Measurements from ENCODE around the gene PNCK. TPM values are rescaled to one million over a fixed set of nuclear protein-coding genes. Genes with fewer than 3 reads are reported as not detected.

PNCK gene
- total and polyA plus RNA-seq, 7 experiments from 2014 or later: 0.35 to 1.1 (median 0.58) TPM; not detected in 4

GRCh38 chrX:153662266-153662665, 11.3 kb downstream of the PNCK start:
- no peaks in the 10 kb centered on the region for H3K4me1 ChIP-seq (ENCODE audit: control insufficient read depth in 2 of 2, insufficient read depth in 2 of 2, low read length in 2 of 2)
- ChIA-PET POLR2A (interaction anchor here (0.7 kb wide), 1 partner anchor 53 kb away, joined by 3 read pairs; no protein-coding TSS in a partner anchor), CTCF (interaction anchor here (0.6 to 1.7 kb wide), 6 partner anchors 53 to 747 kb away, joined by 3 to 6 read pairs (median 4); no protein-coding TSS in a partner anchor)
- no peak overlapping the region for H3K27ac Mint-ChIP-seq
- H3K4me3 Mint-ChIP-seq: peak overlapping the region in 9 of 10 donors; percentile 42 to 73 (median 55)
- no peak overlapping the region for H3K27ac ChIP-seq (ENCODE audit: low read depth, low read length)
- no peaks in the 10 kb centered on the region for H3K9me3 ChIP-seq (ENCODE audit: control insufficient read depth in 2 of 3, low read length in 3 of 3)
- no peak overlapping the region for H3K4me3 ChIP-seq (ENCODE audit: low read length)
- peaks cover 0 to 46% (median 6%) of the 10 kb centered on the region in 5 donors for H3K27me3 Mint-ChIP-seq
- no peaks in the 10 kb centered on the region for H3K36me3 Mint-ChIP-seq
- H3K4me1 Mint-ChIP-seq: peaks cover 0 to 6% (median 0%) of the 10 kb centered on the region in 7 donors
- no peaks in the 10 kb centered on the region for H3K27me3 ChIP-seq (ENCODE audit: control insufficient read depth in 2 of 2, insufficient read depth in 2 of 2, low read length in 2 of 2)
- DNase-seq (peak in 8 of 9 donors; percentile 26 to 58 (median 52)), ATAC-seq (no peak)
- intact Hi-C loops (cut with micrococcal nuclease): loop anchor here in 1 of 2 donors (1.0 kb wide), 3 partner anchors 52 to 703 kb away; no protein-coding TSS in a partner anchor
- H3K9me3 Mint-ChIP-seq: peaks cover 0 to 6% (median 0%) of the 10 kb centered on the region in 11 donors
- no peaks in the 10 kb centered on the region for H3K36me3 ChIP-seq (ENCODE audit: control insufficient read depth in 2 of 3, insufficient read depth in 3 of 3, low read length in 3 of 3)

- Mint-ChIP-seq H3K36me3 (no peaks in the 10 kb centered on the region), H3K9me3 (peaks cover 0 to 2% (median 0%) of the 10 kb centered on the region in 11 donors), H3K4me1 (peaks cover 0 to 6% (median 0%) of the 10 kb centered on the region in 7 donors), H3K27ac (no peak overlapping the region), H3K27me3 (peaks cover 0 to 32% (median 6%) of the 10 kb centered on the region in 5 donors), H3K4me3 (no peak overlapping the region)
- no peak for DNase-seq
- no peaks in the 10 kb centered on the region for H3K27me3 ChIP-seq (ENCODE audit: control insufficient read depth in 2 of 2, insufficient read depth in 2 of 2, low read length in 2 of 2)
- H3K4me1 ChIP-seq (ENCODE audit: control insufficient read depth in 2 of 2, insufficient read depth in 2 of 2, low read length in 2 of 2): no peaks in the 10 kb centered on the region
- no peak overlapping the region for H3K4me3 ChIP-seq (ENCODE audit: low read length)
- no peaks in the 10 kb centered on the region for H3K9me3 ChIP-seq (ENCODE audit: control insufficient read depth in 2 of 3, low read length in 3 of 3)
- ChIA-PET CTCF (interaction anchor here (2.1 kb wide), 1 partner anchor 50 kb away, joined by 6 read pairs; no protein-coding TSS in a partner anchor), POLR2A (no interaction called here)
- ATAC-seq: no peak
- H3K36me3 ChIP-seq (ENCODE audit: control insufficient read depth in 2 of 3, insufficient read depth in 3 of 3, low read length in 3 of 3): no peaks in the 10 kb centered on the region
- intact Hi-C loops (cut with micrococcal nuclease): no loop called here
- H3K27ac ChIP-seq (ENCODE audit: low read depth, low read length): no peak overlapping the region
Observed at GRCh38 chrX:153659268-153659667, 14.3 kb downstream of the PNCK start.

GRCh38 chrX:153657161-153657560, 16.5 kb downstream of the PNCK start:
- DNase-seq (no peak), ATAC-seq (no peak)
- Histone ChIP-seq H3K27ac (ENCODE audit: low read depth, low read length) (no peak overlapping the region), H3K27me3 (ENCODE audit: control insufficient read depth in 2 of 2, insufficient read depth in 2 of 2, low read length in 2 of 2) (no peaks in the 10 kb centered on the region), H3K4me3 (ENCODE audit: low read length) (no peak overlapping the region), H3K4me1 (ENCODE audit: control insufficient read depth in 2 of 2, insufficient read depth in 2 of 2, low read length in 2 of 2) (no peaks in the 10 kb centered on the region), H3K36me3 (ENCODE audit: control insufficient read depth in 2 of 3, insufficient read depth in 3 of 3, low read length in 3 of 3) (no peaks in the 10 kb centered on the region), H3K9me3 (ENCODE audit: control insufficient read depth in 2 of 3, low read length in 3 of 3) (no peaks in the 10 kb centered on the region)
- peaks cover 0 to 24% (median 6%) of the 10 kb centered on the region in 5 donors for H3K27me3 Mint-ChIP-seq
- POLR2A ChIA-PET: no interaction called here
- H3K9me3 Mint-ChIP-seq: peaks cover 0 to 9% (median 0%) of the 10 kb centered on the region in 11 donors
- peaks cover 0 to 4% (median 0%) of the 10 kb centered on the region in 7 donors for H3K4me1 Mint-ChIP-seq
- no peak overlapping the region for H3K4me3 Mint-ChIP-seq
- no peaks in the 10 kb centered on the region for H3K36me3 Mint-ChIP-seq
- CTCF ChIA-PET: interaction anchor here (1.0 to 1.6 kb wide), 3 partner anchors 10 to 103 kb away, joined by 3 to 4 read pairs (median 3); no protein-coding TSS in a partner anchor
- H3K27ac Mint-ChIP-seq: no peak overlapping the region
- intact Hi-C loops (cut with micrococcal nuclease): no loop called here

- no peaks in the 10 kb centered on the region for H3K9me3 ChIP-seq (ENCODE audit: control insufficient read depth in 2 of 3, low read length in 3 of 3)
- Mint-ChIP-seq H3K4me3 (no peak overlapping the region), H3K27ac (no peak overlapping the region), H3K36me3 (no peaks in the 10 kb centered on the region), H3K27me3 (peaks cover 0 to 10% (median 0%) of the 10 kb centered on the region in 5 donors), H3K4me1 (no peaks in the 10 kb centered on the region), H3K9me3 (peaks cover 0 to 9% (median 0%) of the 10 kb centered on the region in 11 donors)
- no peak for DNase-seq
- ChIA-PET CTCF (interaction anchor here (0.6 to 1.2 kb wide), 4 partner anchors 9 to 99 kb away, joined by 3 to 4 read pairs (median 3); no protein-coding TSS in a partner anchor), POLR2A (no interaction called here)
- H3K27ac ChIP-seq (ENCODE audit: low read depth, low read length): no peak overlapping the region
- no peak for ATAC-seq
- intact Hi-C loops (cut with micrococcal nuclease): no loop called here
- no peaks in the 10 kb centered on the region for H3K36me3 ChIP-seq (ENCODE audit: control insufficient read depth in 2 of 3, insufficient read depth in 3 of 3, low read length in 3 of 3)
- no peaks in the 10 kb centered on the region for H3K4me1 ChIP-seq (ENCODE audit: control insufficient read depth in 2 of 2, insufficient read depth in 2 of 2, low read length in 2 of 2)
- no peak overlapping the region for H3K4me3 ChIP-seq (ENCODE audit: low read length)
- no peaks in the 10 kb centered on the region for H3K27me3 ChIP-seq (ENCODE audit: control insufficient read depth in 2 of 2, insufficient read depth in 2 of 2, low read length in 2 of 2)
Observed at GRCh38 chrX:153653556-153653955, 20.1 kb downstream of the PNCK start.

DNA sequence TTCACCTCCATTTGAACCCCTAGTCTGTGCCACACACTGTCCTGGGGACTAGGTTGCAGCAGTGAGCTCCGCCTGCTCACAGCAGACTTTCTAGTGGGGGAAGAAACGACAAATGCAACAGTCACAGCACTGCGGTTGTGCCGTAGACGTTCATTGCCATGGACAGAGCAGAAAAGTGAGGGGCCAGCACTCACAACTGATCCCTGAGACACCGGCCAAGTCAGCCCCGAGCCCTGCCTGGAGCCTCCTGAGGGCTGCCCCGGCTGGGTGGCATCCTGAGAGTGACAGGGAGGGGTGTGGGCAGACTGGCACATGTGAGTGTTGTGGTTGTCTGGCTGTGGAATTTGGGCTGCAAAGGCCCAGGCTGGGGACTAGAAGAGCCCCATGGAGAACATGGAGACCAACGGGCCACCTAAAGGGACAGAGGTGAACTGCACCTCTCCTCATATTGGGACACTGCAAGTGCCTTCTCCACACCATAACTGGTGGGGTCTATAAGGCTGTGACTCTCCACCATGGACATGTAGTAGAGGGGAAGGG, 22.0 kb downstream of the PNCK start:
- no peak for ATAC-seq

GRCh38 chrX:153650959-153651358, 22.7 kb downstream of the PNCK start:
- DNase-seq: no peak
- ChIA-PET CTCF (interaction anchor here (0.7 kb wide), 1 partner anchor 709 kb away, joined by 3 read pairs; no protein-coding TSS in a partner anchor), POLR2A (no interaction called here)
- H3K27ac Mint-ChIP-seq: no peak overlapping the region
- no peak overlapping the region for H3K27ac ChIP-seq (ENCODE audit: low read depth, low read length)
- H3K36me3 Mint-ChIP-seq: no peaks in the 10 kb centered on the region
- no peaks in the 10 kb centered on the region for H3K9me3 ChIP-seq (ENCODE audit: control insufficient read depth in 2 of 3, low read length in 3 of 3)
- no peaks in the 10 kb centered on the region for H3K4me1 ChIP-seq (ENCODE audit: control insufficient read depth in 2 of 2, insufficient read depth in 2 of 2, low read length in 2 of 2)
- no peak for ATAC-seq
- no peaks in the 10 kb centered on the region for H3K36me3 ChIP-seq (ENCODE audit: control insufficient read depth in 2 of 3, insufficient read depth in 3 of 3, low read length in 3 of 3)
- H3K4me1 Mint-ChIP-seq: peaks cover 0 to 4% (median 0%) of the 10 kb centered on the region in 7 donors
- peaks cover 0 to 9% (median 0%) of the 10 kb centered on the region in 11 donors for H3K9me3 Mint-ChIP-seq
- no peak overlapping the region for H3K4me3 ChIP-seq (ENCODE audit: low read length)
- intact Hi-C loops (cut with micrococcal nuclease): no loop called here
- H3K27me3 Mint-ChIP-seq: peaks cover 0 to 21% (median 0%) of the 10 kb centered on the region in 5 donors
- H3K4me3 Mint-ChIP-seq: no peak overlapping the region
- peaks cover 0 to 4% of the 10 kb centered on the region in 2 donors for H3K27me3 ChIP-seq (ENCODE audit: control insufficient read depth in 2 of 2, insufficient read depth in 2 of 2, low read length in 2 of 2)

More for the DNA sequence above, 22.0 kb downstream of the PNCK start:
- CTCF ChIA-PET: no interaction called here
- Mint-ChIP-seq H3K9me3 (peaks cover 0 to 9% (median 0%) of the 10 kb centered on the region in 11 donors), H3K4me1 (no peaks in the 10 kb centered on the region), H3K36me3 (no peaks in the 10 kb centered on the region), H3K4me3 (no peak overlapping the region), H3K27me3 (peaks cover 0 to 17% (median 0%) of the 10 kb centered on the region in 5 donors), H3K27ac (no peak overlapping the region)
- H3K36me3 ChIP-seq (ENCODE audit: control insufficient read depth in 2 of 3, insufficient read depth in 3 of 3, low read length in 3 of 3): no peaks in the 10 kb centered on the region
- H3K27me3 ChIP-seq (ENCODE audit: control insufficient read depth in 2 of 2, insufficient read depth in 2 of 2, low read length in 2 of 2): peaks cover 0 to 1% of the 10 kb centered on the region in 2 donors
- no peak overlapping the region for H3K27ac ChIP-seq (ENCODE audit: low read depth, low read length)
- intact Hi-C loops (cut with micrococcal nuclease): no loop called here
- POLR2A ChIA-PET: no interaction called here
- no peak overlapping the region for H3K4me3 ChIP-seq (ENCODE audit: low read length)
- no peaks in the 10 kb centered on the region for H3K4me1 ChIP-seq (ENCODE audit: control insufficient read depth in 2 of 2, insufficient read depth in 2 of 2, low read length in 2 of 2)
- no peaks in the 10 kb centered on the region for H3K9me3 ChIP-seq (ENCODE audit: control insufficient read depth in 2 of 3, low read length in 3 of 3)
- DNase-seq: no peak

Measured in naive thymus-derived CD4-positive, alpha-beta T cell (primary cell).